B cell (primary cell): ENCODE results near the gene RAMP2. TPM values are rescaled to one million over a fixed set of nuclear protein-coding genes. Genes with fewer than 3 reads are reported as not detected.

Experiments used
- ATAC-seq: fragments of 200-7000 bp; cut with Tn5 transposase; one replicate; pipeline ENCODE4 v1.10.0; 2021; ENCODE audit warnings: low read depth, mild to moderate bottlenecking, moderate number of reproducible peaks, moderate library complexity
- CTCF ChIA-PET: fragments of 350-600 bp; sonication (Branson Sonifier 250); formaldehyde crosslinking; loops from one replicate; lab custom pipeline; 2021; ENCODE audit warnings: antibody characterized with exemption, inconsistent platforms; lab: Charles Lee
- POLR2A ChIA-PET: fragments of 350-600 bp; sonication (Branson Sonifier 250); formaldehyde crosslinking; loops from one replicate; lab custom pipeline; 2021; ENCODE audit warnings: antibody characterized with exemption; lab: Charles Lee
- DNase-seq: peaks from one replicate; pipeline ENCODE4 v3.0.0; 2013
- H2AFZ ChIP-seq: 2 replicates; pipeline ENCODE4 v1.6.1; 2012; ENCODE audit warnings: mild to moderate bottlenecking, low read depth, low read length; ENCODE audit not compliant: insufficient read depth, poor library complexity, severe bottlenecking
- H3K27ac ChIP-seq, 2 donors: 1 replicate in 1 of 2; 2 replicates in 1 of 2; pipeline ENCODE4 v1.5.1; 2012 to 2013; ENCODE audit warnings: low read length in 2 of 2, mild to moderate bottlenecking in 2 of 2, moderate library complexity in 1 of 2
- H3K27me3 ChIP-seq, 4 experiments: fragments of 200-600 bp in 1 of 4; sonication (generic) in 1 of 4; replicated peaks in 1 of 4; 1 replicate in 2 of 4; 2 replicates in 2 of 4; pipeline versions ENCODE4 v1.6.1 to v1.7.0; 2013 to 2016; ENCODE audit warnings: low read length in 3 of 4, mild to moderate bottlenecking in 2 of 4, mixed read lengths in 1 of 4, moderate library complexity in 1 of 4; ENCODE audit not compliant: insufficient read depth in 4 of 4, control insufficient read depth in 3 of 4; ENCODE audit errors: control extremely low read depth in 1 of 4
- H3K36me3 ChIP-seq, 2 experiments: replicated peaks in 1 of 2; 1 replicate in 1 of 2; 2 replicates in 1 of 2; pipeline versions ENCODE4 v1.6.1 to v1.7.1; 2013; ENCODE audit warnings: low read length in 1 of 2; ENCODE audit not compliant: insufficient read depth in 2 of 2, control insufficient read depth in 1 of 2; ENCODE audit errors: control extremely low read depth in 1 of 2, extremely low read depth in 1 of 2
- H3K4me1 ChIP-seq, 2 donors: fragments of 200-600 bp in 1 of 2; sonication (generic) in 1 of 2; 1 replicate in 1 of 2; 2 replicates in 1 of 2; pipeline versions ENCODE4 v1.5.1 to v1.6.1; 2013 to 2017; ENCODE audit warnings: low read length in 2 of 2; ENCODE audit not compliant: control insufficient read depth in 2 of 2, insufficient read depth in 2 of 2
- H3K4me2 ChIP-seq: replicated peaks from 2 replicates; pipeline ENCODE3; 2012; ENCODE audit warnings: mild to moderate bottlenecking, low read depth, low read length; ENCODE audit not compliant: poor library complexity, severe bottlenecking
- H3K4me3 ChIP-seq, 5 experiments: fragments of 200-600 bp in 1 of 5; sonication (generic) in 1 of 5; 1 replicate in 3 of 5; 2 replicates in 2 of 5; pipeline versions ENCODE4 v1.5.1 to v1.7.0; 2011 to 2016; ENCODE audit warnings: low read length in 4 of 5, mild to moderate bottlenecking in 4 of 5, low read depth in 2 of 5, control low read depth in 1 of 5, moderate library complexity in 1 of 5; ENCODE audit not compliant: insufficient read depth in 1 of 5; ENCODE audit errors: control extremely low read depth in 1 of 5, extremely low read depth in 1 of 5
- H3K79me2 ChIP-seq: fragments of 200-600 bp; sonication (generic); one replicate; pipeline ENCODE4 v1.6.0; 2016; ENCODE audit warnings: low read length; ENCODE audit not compliant: control insufficient read depth, insufficient read depth
- H3K9ac ChIP-seq: fragments of 200-600 bp; sonication (generic); 2 replicates; pipeline ENCODE4 v1.6.1; 2017; ENCODE audit warnings: mild to moderate bottlenecking, low read length, moderate library complexity
- H3K9me3 ChIP-seq, 3 donors: one replicate each; pipeline versions ENCODE4 v1.6.1 to v1.7.1; 2013; ENCODE audit warnings: low read length in 2 of 3; ENCODE audit not compliant: control insufficient read depth in 2 of 3, insufficient read depth in 1 of 3; ENCODE audit errors: control extremely low read depth in 1 of 3
- H4K20me1 ChIP-seq: 2 replicates; pipeline ENCODE4 v1.6.0; 2012; ENCODE audit warnings: mild to moderate bottlenecking, low read length; ENCODE audit not compliant: insufficient read depth, control insufficient read depth, poor library complexity, severe bottlenecking
- H3K27ac Mint-ChIP-seq: one replicate; pipeline ENCODE4 v1.8.0; 2021; ENCODE audit warnings: mixed read lengths
- H3K27me3 Mint-ChIP-seq: one replicate; pipeline ENCODE4 v1.8.0; 2021; ENCODE audit warnings: mixed read lengths
- H3K4me1 Mint-ChIP-seq: one replicate; pipeline ENCODE4 v1.8.0; 2021; ENCODE audit warnings: mixed read lengths
- H3K4me3 Mint-ChIP-seq: one replicate; pipeline ENCODE4 v1.8.0; 2021; ENCODE audit warnings: mixed read lengths
- H3K9me3 Mint-ChIP-seq: one replicate; pipeline ENCODE4 v1.8.0; 2022; ENCODE audit warnings: mixed read lengths; ENCODE audit not compliant: insufficient read depth
- EZH2 ChIP-seq: IDR thresholded peaks from 2 replicates; pipeline ENCODE4 v1.6.1; 2012; ENCODE audit warnings: borderline replicate concordance, low read depth, mild to moderate bottlenecking, moderate library complexity, low read length; ENCODE audit not compliant: insufficient read depth, poor library complexity, severe bottlenecking
- WGBS: methylation state at CpG from one replicate; pipeline ENCODE4 v1.1.5; 2013; ENCODE audit warnings: missing lambda C conversion rate; ENCODE audit not compliant: insufficient coverage; 5-methylcytosine and 5-hydroxymethylcytosine counted together
- intact Hi-C: fragments of 100-400 bp; cut with micrococcal nuclease; formaldehyde crosslinking; loops from one replicate; pipeline ENCODE4 v1.10.0; 2022
- polyA plus RNA-seq: library from polyadenylated mRNA; depleted of rRNA; stranded (reverse); fragments of >200 nt; gene quantifications from 2 replicates; pipeline ENCODE4 v1.2.3, GENCODE V29; 2012
- total RNA-seq, 2 donors: library from RNA; stranded (reverse); fragments of 120-200 nt in 1 of 2; gene quantifications; 1 replicate in 1 of 2; 2 replicates in 1 of 2; pipeline versions ENCODE4 v1.2.3 to v1.2.4, GENCODE V29; 2013 to 2022
- TF ChIP-seq, protein P1 (sequence below): fragments of 200-600 bp; IDR thresholded peaks from one replicate; pipeline ENCODE4 v1.8.0; 2022; ENCODE audit warnings: antibody characterized with exemption, mild to moderate bottlenecking

Gene RAMP2
- total and polyA plus RNA-seq, 2 donors (not counting 1 experiment from before 2014, with no cell fraction given): not detected

DNA sequence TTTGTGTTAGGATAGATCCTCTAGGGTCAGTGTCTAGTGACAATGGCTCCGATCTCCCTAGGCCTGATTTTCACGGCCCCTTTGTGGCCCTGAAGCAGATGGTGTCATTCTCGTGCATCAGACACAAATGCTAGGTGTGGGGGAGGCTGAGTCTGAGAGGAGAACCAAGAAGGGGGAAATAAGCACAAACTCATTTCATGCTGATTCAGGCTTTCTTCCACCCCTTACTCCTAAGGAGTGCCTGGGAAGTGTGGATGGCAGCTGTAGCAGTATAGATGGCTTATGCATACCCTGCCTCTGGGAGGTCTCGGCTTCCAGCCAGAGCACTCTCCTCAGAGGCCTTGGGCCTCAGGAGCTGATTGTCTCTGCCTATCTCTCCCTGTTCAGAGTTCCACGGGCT, 17.5 kb downstream of the RAMP2 start:
- POLR2A ChIA-PET: no interaction called here
- H3K27me3 ChIP-seq: peaks cover 0 to 33% (median 17%) of the 10 kb centered on the region in 4 experiments
- H4K20me1 ChIP-seq: no peaks in the 10 kb centered on the region
- DNase-seq (no peak), ATAC-seq (no peak)
- H3K9ac ChIP-seq: no peak overlapping the region
- TF ChIP-seq, protein P1, sequence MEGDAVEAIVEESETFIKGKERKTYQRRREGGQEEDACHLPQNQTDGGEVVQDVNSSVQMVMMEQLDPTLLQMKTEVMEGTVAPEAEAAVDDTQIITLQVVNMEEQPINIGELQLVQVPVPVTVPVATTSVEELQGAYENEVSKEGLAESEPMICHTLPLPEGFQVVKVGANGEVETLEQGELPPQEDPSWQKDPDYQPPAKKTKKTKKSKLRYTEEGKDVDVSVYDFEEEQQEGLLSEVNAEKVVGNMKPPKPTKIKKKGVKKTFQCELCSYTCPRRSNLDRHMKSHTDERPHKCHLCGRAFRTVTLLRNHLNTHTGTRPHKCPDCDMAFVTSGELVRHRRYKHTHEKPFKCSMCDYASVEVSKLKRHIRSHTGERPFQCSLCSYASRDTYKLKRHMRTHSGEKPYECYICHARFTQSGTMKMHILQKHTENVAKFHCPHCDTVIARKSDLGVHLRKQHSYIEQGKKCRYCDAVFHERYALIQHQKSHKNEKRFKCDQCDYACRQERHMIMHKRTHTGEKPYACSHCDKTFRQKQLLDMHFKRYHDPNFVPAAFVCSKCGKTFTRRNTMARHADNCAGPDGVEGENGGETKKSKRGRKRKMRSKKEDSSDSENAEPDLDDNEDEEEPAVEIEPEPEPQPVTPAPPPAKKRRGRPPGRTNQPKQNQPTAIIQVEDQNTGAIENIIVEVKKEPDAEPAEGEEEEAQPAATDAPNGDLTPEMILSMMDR: no peak
- no peak for TF ChIP-seq EZH2
- Mint-ChIP-seq H3K4me1 (peaks cover 30% of the 10 kb centered on the region), H3K9me3 (no peaks in the 10 kb centered on the region), H3K27me3 (peaks cover 29% of the 10 kb centered on the region), H3K4me3 (no peak overlapping the region), H3K27ac (no peak overlapping the region)
- H3K36me3 ChIP-seq: peaks cover 2 to 48% of the 10 kb centered on the region in 2 experiments
- no peak overlapping the region for H3K4me2 ChIP-seq
- no peaks in the 10 kb centered on the region for H3K79me2 ChIP-seq
- peaks cover 0 to 11% (median 0%) of the 10 kb centered on the region in 3 donors for H3K9me3 ChIP-seq
- intact Hi-C loops: no loop called here
- WGBS: 100% methylated on average over 1 of the region's 5 CpGs
- H3K4me1 ChIP-seq: peaks cover 20 to 23% of the 10 kb centered on the region in 2 donors
- CTCF ChIA-PET: no interaction called here
- no peak overlapping the region for H3K27ac ChIP-seq
- no peak overlapping the region for H2AFZ ChIP-seq
- no peak overlapping the region for H3K4me3 ChIP-seq

DNA sequence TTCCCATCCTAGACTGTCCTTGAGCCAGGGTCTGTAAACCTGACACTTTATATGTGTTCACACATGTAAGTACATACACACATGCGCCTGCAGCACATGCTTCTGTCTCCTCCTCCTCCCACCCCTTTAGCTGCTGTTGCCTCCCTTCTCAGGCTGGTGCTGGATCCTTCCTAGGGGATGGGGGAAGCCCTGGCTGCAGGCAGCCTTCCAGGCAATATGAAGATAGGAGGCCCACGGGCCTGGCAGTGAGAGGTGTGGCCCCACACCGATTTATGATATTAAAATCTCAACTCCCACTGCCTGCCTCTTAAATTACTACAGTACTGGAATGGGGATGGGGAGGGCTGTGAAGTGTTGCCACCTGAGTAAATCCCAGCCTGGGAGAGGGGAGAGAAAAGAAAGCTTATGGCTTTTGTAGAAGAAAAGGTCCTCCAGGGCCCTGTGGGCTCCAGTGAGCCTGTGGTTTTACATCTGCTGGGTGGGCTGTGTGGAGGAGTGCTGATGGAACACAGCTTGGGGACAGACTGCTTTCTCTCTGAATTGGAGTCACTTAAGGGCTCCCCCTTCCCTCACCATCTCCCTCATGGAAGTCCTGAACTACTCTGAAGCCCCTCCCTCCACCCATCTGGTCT, 18.4 kb downstream of the RAMP2 start:
- Histone ChIP-seq H3K79me2 (no peaks in the 10 kb centered on the region), H3K9ac (no peak overlapping the region), H2AFZ (no peak overlapping the region), H3K27me3 (peaks cover 0 to 42% (median 25%) of the 10 kb centered on the region in 4 experiments), H3K9me3 (peaks cover 0 to 17% (median 0%) of the 10 kb centered on the region in 3 donors), H3K4me2 (no peak overlapping the region), H3K36me3 (peaks cover 2 to 48% of the 10 kb centered on the region in 2 experiments), H3K4me3 (no peak overlapping the region), H3K4me1 (peaks cover 20 to 23% of the 10 kb centered on the region in 2 donors), H4K20me1 (no peaks in the 10 kb centered on the region), H3K27ac (no peak overlapping the region)
- intact Hi-C loops: no loop called here
- DNase-seq (no peak), ATAC-seq (no peak)
- Mint-ChIP-seq H3K4me1 (peaks cover 29% of the 10 kb centered on the region), H3K4me3 (peak overlapping the region; percentile 45), H3K27me3 (peaks cover 36% of the 10 kb centered on the region), H3K27ac (no peak overlapping the region), H3K9me3 (no peaks in the 10 kb centered on the region)
- TF ChIP-seq EZH2: no peak
- TF ChIP-seq, protein P1: no peak
- POLR2A ChIA-PET: no interaction called here
- CTCF ChIA-PET: no interaction called here
- WGBS: 100% methylated on average over 1 of the region's 3 CpGs
